CD4-positive, alpha-beta T cell treated with Interleukin-4 for 1 hour (primary cell): Measurements from ENCODE around the gene LRFN4.
"Not testable (repeated sequence)": the region's sequence is repeated elsewhere in the genome, so short reads cannot be mapped to it uniquely, and the experiment has no call there.

Source experiments
- DNase-seq, 2 donors: peaks; one replicate each; pipeline ENCODE4 v3.0.0-alpha.2; 2020 to 2022

LRFN4 gene

DNA sequence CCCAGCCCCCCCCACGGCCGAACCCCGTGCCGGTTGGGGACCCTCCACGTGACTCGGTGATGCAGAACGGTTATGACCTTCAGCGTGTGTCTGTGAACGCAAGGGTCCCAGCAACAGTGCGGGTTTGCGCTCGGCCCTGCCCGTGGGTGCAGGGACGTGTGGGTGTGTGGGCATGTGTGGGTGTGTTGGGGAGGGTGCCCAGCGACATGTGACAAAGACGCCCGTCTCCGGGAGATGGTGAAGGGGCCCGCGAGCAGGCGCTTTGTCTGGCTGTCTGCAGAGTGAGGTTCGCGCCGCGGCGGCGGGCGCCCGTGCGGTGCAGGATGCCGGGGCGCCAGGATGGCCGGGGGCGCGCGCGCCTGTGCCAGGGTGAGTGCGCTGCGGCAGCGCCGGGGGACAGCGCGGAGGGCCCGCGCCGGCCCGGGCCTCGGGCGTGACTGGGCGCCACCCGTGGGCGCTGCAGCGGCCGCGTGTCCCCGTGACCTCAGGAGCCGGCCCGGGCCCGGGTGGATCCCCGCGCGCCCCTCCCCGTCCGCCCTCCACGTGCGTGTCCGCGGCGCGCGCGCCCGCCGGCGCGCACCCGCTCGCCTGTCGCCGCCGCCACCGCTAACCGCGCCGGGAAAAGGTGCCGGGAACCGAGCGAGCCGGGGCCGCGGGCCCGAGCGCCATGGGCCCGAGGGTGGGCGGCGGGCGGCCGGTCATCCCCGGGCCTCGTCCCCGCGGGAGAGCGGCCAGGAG, at the start of gene LRFN4:
LRFN4 (plus strand) TSS at position 569 of the 738 bp plus-strand sequence. CDS start 681 bp downstream, outside the sequence.
- peak in 1 of 2 donors; percentile 64 for DNase-seq

DNA sequence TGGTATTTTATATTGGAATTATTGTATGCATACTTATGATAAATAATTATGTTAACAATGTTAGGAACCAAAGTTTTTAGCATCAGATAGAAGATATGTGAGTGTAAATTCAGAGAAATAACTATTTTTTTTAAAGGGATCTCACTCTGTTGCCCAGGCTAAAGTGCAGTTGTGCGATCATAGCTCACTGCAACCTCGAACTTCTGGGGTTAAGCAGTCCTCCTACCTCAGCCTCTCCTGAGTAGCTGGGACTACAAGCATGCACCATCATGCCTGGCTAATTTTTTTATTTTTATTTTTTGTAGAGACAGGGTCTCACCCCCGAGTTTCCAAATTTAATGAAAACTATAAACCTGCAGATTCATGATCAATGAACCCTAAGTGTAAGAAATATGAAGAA, 47.3 kb upstream of the LRFN4 start:
- no peak for DNase-seq

DNA sequence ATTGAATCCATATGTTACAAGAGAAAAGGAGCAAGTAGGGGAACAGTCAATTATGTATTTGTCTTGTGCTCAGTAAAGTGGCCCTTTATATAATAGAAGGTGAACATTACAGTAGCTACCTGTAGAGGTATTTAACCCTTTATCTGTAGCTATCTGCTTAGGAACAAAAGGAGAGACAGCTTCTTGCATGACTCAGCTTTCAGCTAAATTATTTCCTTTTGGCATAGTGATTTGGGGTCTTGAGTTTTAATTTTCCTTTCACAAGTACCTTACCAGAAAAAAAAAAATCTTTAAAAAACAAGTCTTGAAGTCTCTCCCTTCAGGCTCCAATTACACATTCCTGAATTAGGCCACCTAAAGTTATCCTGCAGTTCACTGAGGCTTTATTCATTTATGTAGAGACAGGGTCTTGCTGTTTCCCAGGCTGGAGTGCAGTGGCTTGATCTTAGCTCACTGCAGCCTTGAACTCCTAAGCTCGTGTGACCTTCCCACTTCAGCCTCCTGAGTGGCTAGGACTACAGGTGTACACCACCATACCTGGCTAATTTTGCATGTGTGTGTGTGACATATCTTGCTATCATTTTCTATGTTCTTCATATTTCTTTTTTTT, 46.2 kb upstream of the LRFN4 start:
- no peak for DNase-seq

DNA sequence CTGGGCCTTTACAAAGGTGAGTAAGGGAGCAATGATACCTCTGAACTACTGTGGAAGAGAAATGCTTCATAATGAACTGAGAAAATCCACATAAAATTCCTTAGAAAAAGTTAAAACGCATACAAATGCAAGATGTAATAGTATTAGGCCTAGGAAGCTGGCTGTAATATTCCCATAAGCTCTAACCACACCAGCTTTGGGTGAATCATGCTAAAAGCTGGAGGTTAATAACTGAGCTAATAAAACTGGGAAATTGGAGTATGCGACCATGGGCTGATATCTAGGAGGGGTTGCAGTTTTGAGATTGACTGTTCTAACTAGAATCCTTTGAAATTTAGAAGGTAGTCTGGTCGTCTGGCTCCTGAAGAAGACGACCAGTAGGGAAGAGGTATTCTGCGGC, 42.2 kb upstream of the LRFN4 start:
- DNase-seq: no peak

DNA sequence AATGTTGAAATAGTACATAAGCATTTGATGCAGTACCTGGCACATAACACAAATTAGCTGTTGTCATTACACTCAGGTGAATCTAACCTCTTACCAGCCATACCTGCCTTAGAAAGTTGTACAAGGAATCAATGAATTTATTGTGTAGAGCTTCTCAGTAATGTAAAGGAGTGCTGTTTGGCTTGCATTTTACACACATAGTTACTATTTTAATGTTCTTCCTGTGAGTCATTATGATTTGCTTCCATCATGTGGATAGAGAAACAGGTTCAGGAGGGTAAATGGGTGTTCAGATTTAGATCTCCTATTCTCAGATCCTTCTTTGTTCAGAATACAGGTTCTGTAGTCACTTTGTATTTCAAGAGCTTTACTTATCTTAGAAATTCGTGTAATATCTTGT, 41.2 kb upstream of the LRFN4 start:
- DNase-seq: no peak

DNA sequence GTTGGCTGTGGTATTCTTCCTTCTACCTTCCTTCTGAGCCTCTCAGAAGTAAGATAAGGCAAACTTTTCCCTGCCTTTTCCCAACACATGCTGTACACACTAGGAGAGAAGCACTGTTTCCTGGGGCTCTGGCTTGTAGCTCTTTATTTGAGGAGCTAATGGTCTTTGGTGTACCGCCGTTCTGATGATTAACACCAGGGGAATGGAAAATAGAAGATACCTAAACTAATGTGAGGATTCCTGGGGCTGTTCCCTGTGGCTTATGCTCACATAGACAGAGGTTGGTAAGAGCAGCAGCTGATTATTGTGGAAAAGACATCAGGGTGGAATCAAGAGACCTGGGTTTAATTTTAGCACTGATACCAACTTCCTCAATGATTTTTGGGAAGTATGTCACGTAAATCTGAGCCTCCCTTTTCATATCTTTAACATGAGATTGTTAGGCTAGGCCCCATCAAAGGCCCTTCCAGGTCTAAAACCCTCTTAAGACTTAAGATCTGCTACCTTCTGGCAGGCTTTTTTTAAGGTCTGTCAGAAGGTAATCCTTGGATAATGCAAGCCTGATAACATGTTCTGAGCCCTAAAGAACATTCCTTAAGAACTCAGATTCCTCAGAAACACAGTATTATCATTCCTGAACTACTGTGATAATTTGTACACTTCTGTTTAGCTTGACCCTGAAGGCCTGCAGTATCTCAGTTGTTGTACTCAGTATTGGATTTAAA, 38.5 kb upstream of the LRFN4 start:
- DNase-seq: no peak

DNA sequence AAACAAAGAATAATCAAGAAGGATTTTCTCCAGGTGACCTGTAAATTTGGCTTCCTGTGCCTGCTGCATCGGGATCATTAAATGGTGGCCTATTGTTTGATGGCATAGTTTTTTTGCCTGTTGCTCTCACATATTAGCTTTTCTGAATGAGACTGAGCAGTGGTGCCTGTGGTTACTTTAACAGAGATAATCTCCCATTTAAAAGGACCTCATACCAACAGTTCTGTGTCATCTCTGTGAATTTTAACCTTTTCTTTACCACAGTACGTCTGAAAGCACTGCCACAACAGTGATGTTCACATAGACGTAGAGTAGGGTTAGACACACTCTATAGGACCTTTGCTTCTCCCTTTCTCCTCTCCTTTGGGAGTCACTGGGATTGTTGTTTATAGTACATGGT, 36.5 kb upstream of the LRFN4 start:
- DNase-seq: no peak

DNA sequence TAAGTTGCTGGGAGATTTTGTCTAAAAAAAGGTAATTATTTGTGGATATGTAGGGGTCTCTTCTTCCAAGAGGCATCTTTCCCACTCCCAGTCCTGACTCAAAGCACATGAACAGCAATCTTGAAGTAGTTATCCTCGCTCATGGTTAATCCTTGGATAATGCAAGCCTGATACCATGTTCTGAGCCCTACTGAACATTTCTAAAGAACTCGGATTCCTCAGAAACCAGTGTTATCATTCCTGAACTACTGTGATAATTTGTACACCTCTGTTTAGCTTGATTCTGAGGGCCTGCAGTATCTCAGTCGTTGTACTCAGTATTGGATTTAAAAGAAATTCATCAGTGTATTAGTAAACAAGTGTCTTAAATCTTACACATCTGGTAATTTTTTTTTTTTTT, 36.0 kb upstream of the LRFN4 start:
- no peak for DNase-seq

DNA sequence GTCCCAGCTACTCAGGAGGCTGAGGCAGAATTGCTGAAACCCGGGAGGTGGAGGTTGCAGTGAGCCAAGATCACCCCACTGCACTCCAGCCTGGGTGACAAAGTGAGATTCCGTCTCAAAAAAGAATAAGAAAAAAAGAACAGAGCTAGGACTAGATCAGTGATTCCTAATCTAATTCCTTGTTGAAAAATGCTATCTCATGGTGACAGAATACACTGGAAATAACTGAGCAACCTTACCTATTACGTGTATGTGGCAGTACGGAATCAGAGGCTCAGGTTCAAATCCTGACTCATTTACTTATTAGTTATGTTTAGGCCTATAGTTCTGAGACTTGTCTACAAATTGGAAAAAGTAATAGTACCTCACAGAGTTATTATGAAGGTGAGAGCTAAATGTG, 33.2 kb upstream of the LRFN4 start:
- no peak for DNase-seq

DNA sequence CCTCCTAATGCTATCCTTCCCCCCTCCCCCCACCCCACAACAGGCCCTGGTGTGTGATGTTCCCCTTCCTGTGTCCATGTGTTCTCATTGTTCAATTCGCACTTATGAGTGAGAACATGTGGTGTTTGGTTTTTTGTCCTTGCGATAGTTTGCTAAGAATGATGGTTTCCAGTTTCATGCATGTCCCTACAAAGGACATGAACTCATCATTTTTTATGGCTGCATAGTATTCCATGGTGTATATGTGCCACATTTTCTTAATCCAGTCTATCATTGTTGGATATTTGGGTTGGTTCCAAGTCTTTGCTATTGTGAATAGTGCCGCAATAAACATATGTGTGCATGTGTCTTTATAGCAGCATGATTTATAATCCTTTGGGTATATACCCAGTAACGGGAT, 32.3 kb upstream of the LRFN4 start:
- not testable (repeated sequence) for DNase-seq

DNA sequence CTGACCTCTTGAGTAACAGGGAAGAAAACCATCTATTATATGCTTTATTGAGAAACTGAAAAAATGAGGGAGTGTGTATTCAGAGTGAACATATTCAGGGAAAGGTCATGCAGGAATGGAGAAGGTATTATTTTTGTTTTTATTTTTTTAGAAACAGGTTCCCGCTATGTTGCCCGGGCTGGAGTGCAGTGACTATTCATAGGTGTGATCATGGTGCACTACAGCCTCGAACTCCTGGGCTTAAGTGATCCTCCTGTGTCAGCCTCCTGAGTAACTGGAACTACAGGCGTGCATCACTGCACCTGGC, 22.4 kb upstream of the LRFN4 start:
- no peak for DNase-seq

DNA sequence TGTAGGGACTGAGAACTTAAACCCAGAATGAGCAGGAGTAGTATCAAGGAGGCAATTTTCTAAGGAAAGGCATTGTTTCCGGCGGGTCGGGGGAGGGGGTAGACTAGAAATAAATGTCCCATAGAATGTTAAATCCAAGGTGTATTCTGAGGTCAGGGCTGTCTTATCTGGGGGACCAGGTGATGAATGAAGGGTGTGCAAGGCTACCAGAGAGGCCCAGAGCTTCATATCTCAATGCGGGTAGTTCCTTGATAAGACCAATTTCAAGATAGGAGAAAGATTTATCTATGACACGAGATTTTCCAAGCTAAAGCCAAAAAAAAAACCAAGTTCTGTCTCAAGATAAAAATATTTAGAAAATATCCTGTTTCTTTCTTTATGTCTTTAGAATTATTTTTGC, 21.9 kb upstream of the LRFN4 start:
- DNase-seq: no peak

DNA sequence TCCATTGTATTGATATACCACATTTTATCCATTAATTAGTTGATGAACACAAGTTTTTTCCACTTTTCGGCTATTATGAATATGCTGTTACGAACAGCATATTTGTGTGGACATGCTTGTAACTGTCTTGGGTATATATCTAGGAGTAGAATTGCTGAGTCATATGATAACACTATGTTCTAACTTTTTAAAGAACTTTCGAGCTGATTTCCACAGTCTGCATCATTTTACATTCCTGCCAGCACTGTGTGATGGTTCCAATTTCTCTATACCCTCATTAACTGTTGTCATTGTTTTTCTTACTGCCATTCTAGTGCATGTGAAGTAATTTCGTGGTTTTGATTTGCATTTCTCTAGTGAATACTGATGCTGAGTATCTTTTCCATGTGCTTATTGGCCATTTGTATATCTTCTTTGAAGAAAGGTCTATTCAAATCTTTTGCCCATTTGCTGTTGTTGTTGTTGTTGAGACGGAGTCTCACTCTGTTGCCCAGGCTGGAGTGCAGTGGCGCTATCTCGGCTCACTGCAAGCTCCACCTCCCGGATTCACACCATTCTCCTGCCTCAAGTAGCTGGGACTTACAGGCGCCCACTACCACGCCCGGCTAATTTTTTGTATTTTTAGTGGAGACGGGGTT, 21.0 kb upstream of the LRFN4 start:
- DNase-seq: no peak

DNA sequence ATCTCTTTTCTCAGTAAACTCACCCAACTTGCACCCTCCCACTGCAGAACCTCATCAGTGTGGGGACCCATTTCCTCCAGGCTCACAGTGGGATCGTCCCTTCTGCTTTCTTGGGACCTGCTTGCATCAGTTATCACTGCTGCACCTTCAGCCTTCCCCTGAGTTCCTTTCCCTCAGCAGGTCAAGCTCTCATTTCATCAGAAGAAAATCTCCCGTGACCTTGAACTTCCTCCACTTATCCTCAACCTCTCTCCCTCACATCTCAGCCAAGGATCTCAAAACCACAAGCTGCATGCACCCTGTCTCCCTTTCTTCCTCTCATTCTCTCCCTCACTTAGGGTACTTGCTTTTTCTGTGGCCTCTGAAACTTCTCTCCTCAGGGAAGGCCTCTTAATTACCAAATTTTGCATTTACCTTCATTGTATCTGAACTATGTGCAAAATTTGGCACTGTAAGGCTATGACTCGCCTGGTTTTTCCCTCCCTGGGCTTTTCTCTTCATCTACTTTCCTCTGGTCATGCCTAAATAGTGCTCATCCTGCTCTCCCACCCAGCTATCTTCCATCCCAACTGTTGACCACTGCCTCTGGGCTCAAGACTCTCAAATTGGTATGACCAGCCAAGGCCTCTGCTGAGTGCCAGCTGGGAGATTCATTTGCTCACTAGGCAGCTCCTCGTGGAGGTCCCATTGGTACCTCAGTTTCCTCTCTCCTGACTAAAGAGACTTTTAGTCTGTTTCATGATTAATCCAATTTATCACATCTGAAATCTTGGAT, 16.4 kb upstream of the LRFN4 start:
- no peak for DNase-seq

DNA sequence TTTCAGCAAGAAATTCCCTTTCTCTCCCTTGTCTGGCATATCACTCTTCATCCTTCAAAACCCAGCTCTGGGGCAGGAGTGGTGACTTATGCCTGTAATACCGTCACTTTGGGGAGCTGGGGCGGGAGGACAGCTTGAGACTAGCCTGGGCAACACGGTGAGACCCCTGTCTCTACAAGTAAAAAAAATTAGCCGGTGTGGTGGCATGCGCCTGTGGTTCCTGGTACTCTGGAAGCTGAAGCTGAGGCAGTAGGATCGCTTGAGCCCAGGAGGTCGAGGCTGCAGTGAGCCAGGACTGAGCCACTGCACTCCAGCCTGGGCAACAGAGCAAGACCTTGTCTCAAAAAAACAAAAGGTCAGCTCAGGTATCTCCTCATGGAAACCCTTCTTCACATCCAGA, 15.0 kb upstream of the LRFN4 start:
- DNase-seq: no peak

DNA sequence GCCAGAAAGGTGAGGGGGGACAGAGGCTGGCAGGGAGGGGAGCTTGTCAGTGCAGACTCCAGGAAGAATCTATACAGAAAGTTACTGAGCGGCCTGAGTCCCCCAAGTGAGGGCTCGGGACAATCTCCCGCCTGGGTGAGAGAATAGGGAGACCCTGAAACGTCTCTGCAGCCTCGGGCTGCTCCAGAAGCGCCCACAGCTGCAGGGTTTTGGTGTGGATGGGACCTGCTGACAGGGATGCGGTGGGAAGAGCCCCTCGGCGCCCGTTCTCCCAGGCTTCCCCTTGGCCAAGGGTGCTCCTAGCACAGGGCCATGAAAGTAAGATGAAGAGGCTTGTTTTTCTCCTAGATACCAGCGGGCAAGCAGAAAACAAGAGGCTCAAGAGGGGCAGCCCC, 14.4 kb upstream of the LRFN4 start:
- no peak for DNase-seq

DNA sequence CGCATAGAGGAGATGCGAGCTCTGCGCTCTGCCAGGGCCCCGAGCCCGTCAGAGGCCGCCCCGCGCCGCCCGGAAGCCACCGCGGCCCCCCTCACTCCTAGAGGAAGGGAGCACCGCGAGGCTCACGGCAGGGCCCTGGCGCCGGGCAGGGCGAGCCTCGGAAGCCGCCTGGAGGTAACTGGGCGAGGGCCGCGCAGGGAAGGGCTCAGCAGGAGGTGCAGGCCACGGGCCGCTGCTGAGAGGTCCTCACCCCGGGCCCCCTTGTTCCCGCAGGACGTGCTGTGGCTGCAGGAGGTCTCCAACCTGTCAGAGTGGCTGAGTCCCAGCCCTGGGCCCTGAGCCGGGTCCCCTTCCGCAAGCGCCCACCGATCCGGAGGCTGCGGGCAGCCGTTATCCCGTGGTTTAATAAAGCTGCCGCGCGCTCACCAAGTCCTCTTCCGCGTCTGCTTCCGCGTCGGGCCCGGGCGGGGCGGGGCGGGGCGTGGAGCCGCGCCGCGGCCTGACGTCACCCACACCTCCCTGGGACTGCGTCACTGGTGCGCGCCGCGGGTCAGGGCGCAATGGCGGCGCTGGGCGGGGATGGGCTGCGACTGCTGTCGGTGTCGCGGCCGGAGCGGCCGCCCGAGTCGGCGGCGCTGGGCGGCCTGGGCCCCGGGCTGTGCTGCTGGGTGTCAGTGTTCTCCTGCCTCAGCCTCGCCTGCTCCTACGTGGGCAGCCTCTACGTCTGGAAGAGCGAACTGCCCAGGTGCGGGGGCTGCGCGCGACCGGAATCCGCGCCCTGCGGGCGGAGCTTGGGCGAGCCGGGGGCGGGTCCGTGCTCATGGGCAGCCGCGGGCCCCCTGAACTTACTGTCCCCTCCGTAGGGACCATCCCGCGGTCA, 13.7 kb upstream of the LRFN4 start, which contains the start of gene RCE1:
RCE1 (plus strand) TSS at position 546 of the 880 bp plus-strand sequence; CDS start at position 561, 15 bp downstream.
- peak; percentile 91 to 92 for DNase-seq

DNA sequence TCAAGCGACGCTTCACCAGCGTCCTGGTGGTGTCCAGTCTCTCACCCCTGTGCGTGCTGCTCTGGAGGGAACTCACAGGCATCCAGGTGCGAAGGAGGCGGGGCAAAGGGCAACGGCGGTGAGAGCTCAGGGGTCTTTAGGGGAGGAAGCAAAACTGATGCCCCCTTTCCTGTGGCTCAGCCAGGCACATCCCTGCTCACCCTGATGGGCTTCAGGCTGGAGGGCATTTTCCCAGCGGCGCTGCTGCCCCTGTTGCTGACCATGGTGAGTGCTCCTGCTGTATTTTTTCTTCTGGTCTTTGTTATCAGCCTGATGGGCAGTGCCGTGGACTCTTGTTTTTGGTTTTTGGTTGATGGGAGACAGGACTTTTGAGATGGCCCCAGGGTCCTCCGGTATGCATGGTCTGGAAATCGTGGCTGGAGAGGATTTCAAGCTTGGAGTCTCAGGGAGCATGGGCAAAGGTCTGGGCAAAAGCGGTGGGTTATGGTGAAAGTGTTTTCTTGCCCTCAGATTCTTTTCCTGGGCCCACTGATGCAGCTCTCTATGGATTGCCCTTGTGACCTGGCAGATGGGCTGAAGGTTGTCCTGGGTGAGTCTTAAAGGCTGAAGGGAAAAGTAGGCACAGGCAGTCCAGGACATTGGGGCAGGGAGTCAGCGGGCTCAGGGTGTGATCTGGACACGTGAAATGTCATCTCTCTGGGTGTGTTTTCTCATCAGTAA, 12.9 kb upstream of the LRFN4 start:
- DNase-seq: no peak

DNA sequence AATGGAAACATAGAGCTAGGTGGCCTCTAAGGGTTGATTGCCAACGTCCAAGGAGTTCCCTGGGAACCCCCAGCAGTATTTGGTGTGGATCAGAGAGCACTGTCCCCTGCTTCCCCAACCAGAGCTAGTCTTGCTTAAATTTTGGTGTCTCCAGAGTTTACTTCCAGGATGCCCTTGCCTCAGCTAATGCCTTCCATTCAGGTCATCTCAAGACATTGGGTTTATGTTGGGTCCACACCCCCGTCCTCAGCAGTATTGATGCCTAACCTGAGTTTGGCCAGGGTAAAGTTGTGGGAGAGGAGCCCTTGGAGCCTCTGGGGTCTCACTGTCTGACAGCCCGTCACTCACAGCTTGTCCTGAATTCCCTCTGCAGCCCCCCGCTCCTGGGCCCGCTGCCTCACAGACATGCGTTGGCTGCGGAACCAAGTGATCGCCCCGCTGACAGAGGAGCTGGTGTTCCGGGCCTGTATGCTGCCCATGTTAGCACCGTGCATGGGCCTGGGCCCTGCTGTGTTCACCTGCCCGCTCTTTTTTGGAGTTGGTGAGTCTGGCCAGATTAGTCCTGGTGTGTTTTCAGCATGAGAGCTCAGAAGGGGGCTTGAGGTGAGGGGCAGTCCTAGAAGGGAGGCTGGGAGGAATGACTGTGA, 12.2 kb upstream of the LRFN4 start:
- no peak for DNase-seq

DNA sequence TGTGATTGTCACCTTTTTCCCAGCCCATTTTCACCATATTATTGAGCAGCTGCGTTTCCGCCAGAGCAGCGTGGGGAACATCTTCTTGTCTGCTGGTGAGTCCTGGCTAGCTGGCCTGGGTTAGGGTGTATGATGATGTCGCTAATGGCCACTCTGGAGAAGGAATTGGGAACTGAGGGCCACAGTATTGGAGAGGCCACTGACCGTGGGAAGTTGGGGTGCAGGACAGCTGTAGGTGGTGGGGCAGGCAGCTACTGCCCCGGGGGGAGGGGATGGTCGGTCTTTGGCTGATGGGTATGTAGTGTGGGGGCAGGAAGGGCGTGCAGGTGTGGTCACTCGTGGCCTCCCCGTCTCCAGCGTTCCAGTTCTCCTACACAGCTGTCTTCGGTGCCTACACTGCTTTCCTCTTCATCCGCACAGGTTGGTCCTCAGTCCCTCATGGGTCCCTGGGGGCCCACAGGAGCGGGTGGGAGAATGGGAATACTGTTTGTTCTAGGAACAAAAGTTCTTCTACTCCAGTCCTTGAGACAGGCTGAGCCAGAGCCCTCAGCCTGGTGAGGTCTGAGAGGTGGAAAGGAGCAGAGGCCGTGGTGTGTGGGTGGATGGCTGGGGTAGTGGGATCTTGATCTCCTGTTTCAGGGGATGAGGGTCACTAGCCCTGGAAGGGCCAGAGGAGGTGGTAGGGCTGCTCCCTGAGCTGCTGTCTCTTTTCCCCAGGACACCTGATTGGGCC, 11.6 kb upstream of the LRFN4 start:
- DNase-seq: no peak
